Liver (tissue), 9 donors: ENCODE measurements around the gene SETD3. TPM values are rescaled to one million over a fixed set of nuclear protein-coding genes. Genes with fewer than 3 reads are reported as not detected.

Experiments
- DNase-seq: peaks from one replicate; pipeline ENCODE4 v3.0.0-alpha.2; 2017; ENCODE audit warnings: low spot score
- H3K27ac ChIP-seq, 2 donors: one replicate each; pipeline ENCODE4 v1.7.0; 2013; ENCODE audit warnings: inconsistent platforms in 2 of 2, low read length in 2 of 2, control low read depth in 1 of 2, low read depth in 1 of 2, mild to moderate bottlenecking in 1 of 2
- H3K27me3 ChIP-seq, 4 donors: one replicate each; pipeline versions ENCODE4 v1.6.1 to v1.7.0; 2013; ENCODE audit warnings: low read length in 3 of 4, inconsistent platforms in 1 of 4, mild to moderate bottlenecking in 1 of 4, moderate library complexity in 1 of 4; ENCODE audit not compliant: control insufficient read depth in 4 of 4, insufficient read depth in 4 of 4
- H3K36me3 ChIP-seq, 4 donors: one replicate each; pipeline versions ENCODE4 v1.6.1 to v1.7.0; 2013; ENCODE audit warnings: low read length in 3 of 4, mild to moderate bottlenecking in 3 of 4, low read depth in 1 of 4, moderate library complexity in 1 of 4; ENCODE audit not compliant: control insufficient read depth in 4 of 4, insufficient read depth in 3 of 4
- H3K4me1 ChIP-seq, 4 donors: one replicate each; pipeline versions ENCODE4 v1.6.1 to v1.7.0; 2013; ENCODE audit warnings: low read length in 3 of 4, mild to moderate bottlenecking in 3 of 4, moderate library complexity in 1 of 4; ENCODE audit not compliant: control insufficient read depth in 4 of 4, insufficient read depth in 4 of 4
- H3K4me3 ChIP-seq, 3 donors: one replicate each; pipeline versions ENCODE4 v1.6.1 to v1.7.0; 2013; ENCODE audit warnings: low read length in 3 of 3, control low read depth in 1 of 3, low read depth in 1 of 3, mild to moderate bottlenecking in 1 of 3
- H3K9ac ChIP-seq, 2 donors: one replicate each; pipeline ENCODE4 v1.7.0; 2013; ENCODE audit warnings: low read length in 2 of 2, mild to moderate bottlenecking in 2 of 2, moderate library complexity in 2 of 2, control low read depth in 1 of 2, low read depth in 1 of 2
- H3K9me3 ChIP-seq, 4 donors: one replicate each; pipeline versions ENCODE4 v1.6.1 to v1.7.0; 2013; ENCODE audit warnings: low read length in 3 of 4; ENCODE audit not compliant: control insufficient read depth in 4 of 4
- EGR1 ChIP-seq, 2 donors: IDR thresholded peaks; 2 replicates each; pipeline ENCODE4 v1.6.1; 2016 to 2018; ENCODE audit warnings: antibody characterized with exemption in 2 of 2, low read depth in 2 of 2
- FOXA1 ChIP-seq: IDR thresholded peaks from 2 replicates; pipeline ENCODE4 v1.6.1; 2016; ENCODE audit warnings: antibody characterized with exemption
- FOXA2 ChIP-seq: IDR thresholded peaks from 2 replicates; pipeline ENCODE4 v1.6.1; 2016; ENCODE audit warnings: antibody characterized with exemption
- GABPA ChIP-seq, 2 donors: IDR thresholded peaks in 1 of 2; conservative IDR thresholded peaks in 1 of 2; 2 replicates each; pipeline ENCODE4 v1.6.1; 2016; ENCODE audit warnings: antibody characterized with exemption in 2 of 2, mild to moderate bottlenecking in 1 of 2, moderate library complexity in 1 of 2
- HNF4A ChIP-seq, 2 donors: conservative IDR thresholded peaks; 2 replicates each; pipeline ENCODE4 v1.6.1; 2016; ENCODE audit warnings: antibody characterized with exemption in 2 of 2, mild to moderate bottlenecking in 2 of 2
- HNF4G ChIP-seq: IDR thresholded peaks from 2 replicates; pipeline ENCODE4 v1.6.1; 2016; ENCODE audit warnings: antibody characterized with exemption
- JUND ChIP-seq, 2 donors: IDR thresholded peaks; 2 replicates each; pipeline ENCODE4 v1.6.1; 2016; ENCODE audit warnings: antibody characterized with exemption in 2 of 2
- NR2F2 ChIP-seq: IDR thresholded peaks from 2 replicates; pipeline ENCODE4 v1.6.1; 2016; ENCODE audit warnings: antibody characterized with exemption
- RXRA ChIP-seq, 2 donors: IDR thresholded peaks; 2 replicates each; pipeline ENCODE4 v1.6.1; 2017 to 2018; ENCODE audit warnings: antibody characterized with exemption in 2 of 2, mild to moderate bottlenecking in 1 of 2
- TAF1 ChIP-seq: conservative IDR thresholded peaks from 2 replicates; pipeline ENCODE4 v1.6.1; 2016; ENCODE audit warnings: antibody characterized with exemption, mild to moderate bottlenecking
- YY1 ChIP-seq: IDR thresholded peaks from 2 replicates; pipeline ENCODE4 v1.6.1; 2016; ENCODE audit warnings: antibody characterized with exemption, mild to moderate bottlenecking
- WGBS: extraction: QIAGEN DNeasy Blood & Tissue Kit; methylation state at CpG from one replicate; pipeline ENCODE4 v1.1.7; 2013; 5-methylcytosine and 5-hydroxymethylcytosine counted together
- polyA plus RNA-seq, 2 donors: library from polyadenylated mRNA; stranded (reverse) in 1 of 2; unstranded in 1 of 2; fragments of 200-250 nt in 1 of 2; fragments of >200 nt in 1 of 2; fragmentation: Nextera tagmentation in 1 of 2; extraction: Ambion mirVana in 1 of 2; gene quantifications; one replicate each; pipeline versions ENCODE4 v1.2.1 to v1.2.3, GENCODE V29; 2013 to 2015
- total RNA-seq, 2 donors: library from RNA; depleted of rRNA; stranded (reverse); fragments of >200 nt; gene quantifications; one replicate each; pipeline ENCODE4 v1.2.3, GENCODE V29; 2014
- TF ChIP-seq, protein P1 (sequence below): IDR thresholded peaks from 2 replicates; pipeline ENCODE4 v1.6.1; 2016; ENCODE audit warnings: antibody characterized with exemption, mild to moderate bottlenecking
- TF ChIP-seq, protein P2 (sequence below): IDR thresholded peaks from 2 replicates; pipeline ENCODE4 v1.6.1; 2016; ENCODE audit warnings: antibody characterized with exemption
- TF ChIP-seq, protein P3 (sequence below): IDR thresholded peaks from 2 replicates; pipeline ENCODE4 v1.6.1; 2016; ENCODE audit warnings: antibody characterized with exemption
- TF ChIP-seq, protein P4 (sequence below): fragments of 150-350 bp; IDR thresholded peaks from 2 replicates; pipeline ENCODE4 v1.5.1; 2017; ENCODE audit warnings: improper control_type of control experiment, low read depth, low read length; ENCODE audit not compliant: missing input control
- TF ChIP-seq, protein P5 (sequence below): IDR thresholded peaks from 2 replicates; pipeline ENCODE4 v1.6.1; 2016; ENCODE audit warnings: antibody characterized with exemption
- donor health status: healthy.
- donor health status: healthy.
- donor health status: healthy.
- donor health status: healthy.
- donor health status: healthy.

SETD3 gene
- total and polyA plus RNA-seq, 4 donors = 18.7 to 39.7 (median 19.4) TPM

DNA sequence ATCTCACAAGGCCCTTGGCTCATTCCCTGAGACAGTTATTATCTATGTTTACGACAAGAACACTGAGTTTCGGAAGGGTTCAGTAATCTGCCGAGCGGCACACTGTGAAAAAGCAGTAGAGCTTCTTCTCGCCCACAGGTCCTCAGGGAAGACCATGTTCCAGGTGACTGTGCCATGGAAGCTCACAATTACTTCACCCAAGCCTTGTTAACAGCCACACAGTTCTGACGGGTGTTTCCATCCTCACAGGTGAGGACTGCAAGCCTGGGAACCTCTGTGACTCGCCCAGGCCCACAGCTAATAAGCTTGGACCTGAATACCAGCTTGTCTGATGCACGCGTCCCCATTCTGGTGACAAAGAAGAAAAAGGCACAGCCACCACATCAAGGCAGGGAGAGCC is 15.4 kb downstream of the SETD3 start:
- no peak overlapping the region for H3K27ac ChIP-seq

DNA sequence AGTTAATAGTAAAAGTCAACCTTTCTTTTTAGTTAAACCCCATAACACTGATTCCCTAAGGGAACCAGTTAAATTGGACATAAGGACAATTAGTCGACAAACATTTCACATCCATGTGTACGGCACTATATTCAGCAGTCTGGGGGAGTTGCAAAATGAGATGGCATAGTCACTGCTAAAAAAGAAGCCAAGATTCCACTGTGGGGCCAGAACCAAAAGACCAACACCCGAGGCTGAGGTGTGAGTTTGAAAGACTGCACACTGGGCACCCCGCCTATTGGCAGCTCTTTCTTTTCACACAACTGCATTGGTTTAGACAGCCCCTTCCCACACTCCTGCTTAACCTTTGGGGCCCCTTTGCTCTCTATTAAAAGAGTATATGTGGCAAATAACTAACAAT is 16.7 kb downstream of the SETD3 start:
- H3K4me3 ChIP-seq = no peak overlapping the region
- H3K4me1 ChIP-seq = peaks cover 5 to 10% (median 8%) of the 10 kb centered on the region in 4 donors
- no peaks in the 10 kb centered on the region for H3K9me3 ChIP-seq
- H3K36me3 ChIP-seq = peaks cover 8 to 34% (median 18%) of the 10 kb centered on the region in 4 donors
- no peaks in the 10 kb centered on the region for H3K27me3 ChIP-seq
- 95% methylated on average over 4 of the region's 4 CpGs for WGBS
- no peak for DNase-seq
- no peak overlapping the region for H3K9ac ChIP-seq
- H3K27ac ChIP-seq = no peak overlapping the region
- TF ChIP-seq FOXA1 (no peak), FOXA2 (no peak), JUND (IDR thresholded peaks at IDR 0.05) (no peak), YY1 (no peak), HNF4G (no peak), EGR1 (IDR thresholded peaks at IDR 0.05; ENCODE audit: low read depth in 2 of 2) (no peak)
- TF ChIP-seq, protein P1, sequence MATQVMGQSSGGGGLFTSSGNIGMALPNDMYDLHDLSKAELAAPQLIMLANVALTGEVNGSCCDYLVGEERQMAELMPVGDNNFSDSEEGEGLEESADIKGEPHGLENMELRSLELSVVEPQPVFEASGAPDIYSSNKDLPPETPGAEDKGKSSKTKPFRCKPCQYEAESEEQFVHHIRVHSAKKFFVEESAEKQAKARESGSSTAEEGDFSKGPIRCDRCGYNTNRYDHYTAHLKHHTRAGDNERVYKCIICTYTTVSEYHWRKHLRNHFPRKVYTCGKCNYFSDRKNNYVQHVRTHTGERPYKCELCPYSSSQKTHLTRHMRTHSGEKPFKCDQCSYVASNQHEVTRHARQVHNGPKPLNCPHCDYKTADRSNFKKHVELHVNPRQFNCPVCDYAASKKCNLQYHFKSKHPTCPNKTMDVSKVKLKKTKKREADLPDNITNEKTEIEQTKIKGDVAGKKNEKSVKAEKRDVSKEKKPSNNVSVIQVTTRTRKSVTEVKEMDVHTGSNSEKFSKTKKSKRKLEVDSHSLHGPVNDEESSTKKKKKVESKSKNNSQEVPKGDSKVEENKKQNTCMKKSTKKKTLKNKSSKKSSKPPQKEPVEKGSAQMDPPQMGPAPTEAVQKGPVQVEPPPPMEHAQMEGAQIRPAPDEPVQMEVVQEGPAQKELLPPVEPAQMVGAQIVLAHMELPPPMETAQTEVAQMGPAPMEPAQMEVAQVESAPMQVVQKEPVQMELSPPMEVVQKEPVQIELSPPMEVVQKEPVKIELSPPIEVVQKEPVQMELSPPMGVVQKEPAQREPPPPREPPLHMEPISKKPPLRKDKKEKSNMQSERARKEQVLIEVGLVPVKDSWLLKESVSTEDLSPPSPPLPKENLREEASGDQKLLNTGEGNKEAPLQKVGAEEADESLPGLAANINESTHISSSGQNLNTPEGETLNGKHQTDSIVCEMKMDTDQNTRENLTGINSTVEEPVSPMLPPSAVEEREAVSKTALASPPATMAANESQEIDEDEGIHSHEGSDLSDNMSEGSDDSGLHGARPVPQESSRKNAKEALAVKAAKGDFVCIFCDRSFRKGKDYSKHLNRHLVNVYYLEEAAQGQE = no peak

More for the DNA sequence above, 15.4 kb downstream of the SETD3 start:
- DNase-seq = no peak
- H3K9me3 ChIP-seq = no peaks in the 10 kb centered on the region
- peaks cover 5 to 10% (median 8%) of the 10 kb centered on the region in 4 donors for H3K4me1 ChIP-seq
- no peaks in the 10 kb centered on the region for H3K27me3 ChIP-seq
- H3K4me3 ChIP-seq = no peak overlapping the region
- peaks cover 7 to 29% (median 17%) of the 10 kb centered on the region in 4 donors for H3K36me3 ChIP-seq
- TF ChIP-seq HNF4G = no peak
- TF ChIP-seq EGR1 (IDR thresholded peaks at IDR 0.05; ENCODE audit: low read depth in 2 of 2) = no peak
- TF ChIP-seq, protein P1 = no peak
- TF ChIP-seq, protein P2, sequence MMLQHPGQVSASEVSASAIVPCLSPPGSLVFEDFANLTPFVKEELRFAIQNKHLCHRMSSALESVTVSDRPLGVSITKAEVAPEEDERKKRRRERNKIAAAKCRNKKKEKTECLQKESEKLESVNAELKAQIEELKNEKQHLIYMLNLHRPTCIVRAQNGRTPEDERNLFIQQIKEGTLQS = no peak
- TF ChIP-seq TAF1 = no peak
- TF ChIP-seq, protein P3, sequence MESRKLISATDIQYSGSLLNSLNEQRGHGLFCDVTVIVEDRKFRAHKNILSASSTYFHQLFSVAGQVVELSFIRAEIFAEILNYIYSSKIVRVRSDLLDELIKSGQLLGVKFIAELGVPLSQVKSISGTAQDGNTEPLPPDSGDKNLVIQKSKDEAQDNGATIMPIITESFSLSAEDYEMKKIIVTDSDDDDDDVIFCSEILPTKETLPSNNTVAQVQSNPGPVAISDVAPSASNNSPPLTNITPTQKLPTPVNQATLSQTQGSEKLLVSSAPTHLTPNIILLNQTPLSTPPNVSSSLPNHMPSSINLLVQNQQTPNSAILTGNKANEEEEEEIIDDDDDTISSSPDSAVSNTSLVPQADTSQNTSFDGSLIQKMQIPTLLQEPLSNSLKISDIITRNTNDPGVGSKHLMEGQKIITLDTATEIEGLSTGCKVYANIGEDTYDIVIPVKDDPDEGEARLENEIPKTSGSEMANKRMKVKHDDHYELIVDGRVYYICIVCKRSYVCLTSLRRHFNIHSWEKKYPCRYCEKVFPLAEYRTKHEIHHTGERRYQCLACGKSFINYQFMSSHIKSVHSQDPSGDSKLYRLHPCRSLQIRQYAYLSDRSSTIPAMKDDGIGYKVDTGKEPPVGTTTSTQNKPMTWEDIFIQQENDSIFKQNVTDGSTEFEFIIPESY = no peak
- no peak for TF ChIP-seq YY1
- TF ChIP-seq, protein P4, sequence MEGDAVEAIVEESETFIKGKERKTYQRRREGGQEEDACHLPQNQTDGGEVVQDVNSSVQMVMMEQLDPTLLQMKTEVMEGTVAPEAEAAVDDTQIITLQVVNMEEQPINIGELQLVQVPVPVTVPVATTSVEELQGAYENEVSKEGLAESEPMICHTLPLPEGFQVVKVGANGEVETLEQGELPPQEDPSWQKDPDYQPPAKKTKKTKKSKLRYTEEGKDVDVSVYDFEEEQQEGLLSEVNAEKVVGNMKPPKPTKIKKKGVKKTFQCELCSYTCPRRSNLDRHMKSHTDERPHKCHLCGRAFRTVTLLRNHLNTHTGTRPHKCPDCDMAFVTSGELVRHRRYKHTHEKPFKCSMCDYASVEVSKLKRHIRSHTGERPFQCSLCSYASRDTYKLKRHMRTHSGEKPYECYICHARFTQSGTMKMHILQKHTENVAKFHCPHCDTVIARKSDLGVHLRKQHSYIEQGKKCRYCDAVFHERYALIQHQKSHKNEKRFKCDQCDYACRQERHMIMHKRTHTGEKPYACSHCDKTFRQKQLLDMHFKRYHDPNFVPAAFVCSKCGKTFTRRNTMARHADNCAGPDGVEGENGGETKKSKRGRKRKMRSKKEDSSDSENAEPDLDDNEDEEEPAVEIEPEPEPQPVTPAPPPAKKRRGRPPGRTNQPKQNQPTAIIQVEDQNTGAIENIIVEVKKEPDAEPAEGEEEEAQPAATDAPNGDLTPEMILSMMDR = no peak
- TF ChIP-seq, protein P5, sequence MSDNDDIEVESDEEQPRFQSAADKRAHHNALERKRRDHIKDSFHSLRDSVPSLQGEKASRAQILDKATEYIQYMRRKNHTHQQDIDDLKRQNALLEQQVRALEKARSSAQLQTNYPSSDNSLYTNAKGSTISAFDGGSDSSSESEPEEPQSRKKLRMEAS = no peak
- no peak for TF ChIP-seq GABPA (IDR thresholded peaks at IDR 0.05 in 1 of 2, conservative IDR thresholded peaks at IDR 0.05 in 1 of 2)
- TF ChIP-seq NR2F2 = no peak
- TF ChIP-seq RXRA (IDR thresholded peaks at IDR 0.05) = no peak
- no peak for TF ChIP-seq FOXA2
- no peak for TF ChIP-seq JUND (IDR thresholded peaks at IDR 0.05)
- TF ChIP-seq HNF4A (conservative IDR thresholded peaks at IDR 0.05) = no peak
- TF ChIP-seq FOXA1 = no peak
- 94% methylated on average over 9 of the region's 9 CpGs for WGBS
- no peak overlapping the region for H3K9ac ChIP-seq
